Large intestine (tissue), 3 donors: Measurements from ENCODE around the gene P2RX3. TPM values are rescaled to one million over a fixed set of nuclear protein-coding genes. Genes with fewer than 3 reads are reported as not detected.

Source experiments
- DNase-seq, 2 donors: peaks; one replicate each; pipeline versions ENCODE4 v3.0.0 to v3.0.0-alpha.2; 2013
- H3K27ac ChIP-seq: one replicate; pipeline ENCODE4 v1.5.1; 2013; ENCODE audit warnings: low read length
- H3K27me3 ChIP-seq: 2 replicates; pipeline ENCODE4 v1.6.1; 2013; ENCODE audit warnings: low read length; ENCODE audit not compliant: control insufficient read depth, insufficient read depth
- H3K36me3 ChIP-seq: 2 replicates; pipeline ENCODE4 v1.6.1; 2013; ENCODE audit warnings: low read length; ENCODE audit not compliant: control insufficient read depth, insufficient read depth
- H3K4me1 ChIP-seq: one replicate; pipeline ENCODE4 v1.6.1; 2013; ENCODE audit warnings: low read length; ENCODE audit not compliant: control insufficient read depth, insufficient read depth
- H3K4me3 ChIP-seq: one replicate; pipeline ENCODE4 v1.5.1; 2013; ENCODE audit warnings: low read length
- H3K9me3 ChIP-seq: one replicate; pipeline ENCODE4 v1.6.1; 2013; ENCODE audit warnings: mild to moderate bottlenecking, low read depth, low read length, moderate library complexity; ENCODE audit not compliant: control insufficient read depth
- WGBS: methylation state at CpG from one replicate; pipeline ENCODE4 v1.1.5; 2013; ENCODE audit warnings: low lambda C conversion rate; ENCODE audit not compliant: insufficient coverage; 5-methylcytosine and 5-hydroxymethylcytosine counted together
- polyA plus RNA-seq: library from polyadenylated mRNA; unstranded; fragments of 120-200 nt; gene quantifications from one replicate; pipeline ENCODE4 v1.2.1, GENCODE V29; 2013

P2RX3 gene
- polyA plus RNA-seq, 1 donor = 2.1 TPM

DNA sequence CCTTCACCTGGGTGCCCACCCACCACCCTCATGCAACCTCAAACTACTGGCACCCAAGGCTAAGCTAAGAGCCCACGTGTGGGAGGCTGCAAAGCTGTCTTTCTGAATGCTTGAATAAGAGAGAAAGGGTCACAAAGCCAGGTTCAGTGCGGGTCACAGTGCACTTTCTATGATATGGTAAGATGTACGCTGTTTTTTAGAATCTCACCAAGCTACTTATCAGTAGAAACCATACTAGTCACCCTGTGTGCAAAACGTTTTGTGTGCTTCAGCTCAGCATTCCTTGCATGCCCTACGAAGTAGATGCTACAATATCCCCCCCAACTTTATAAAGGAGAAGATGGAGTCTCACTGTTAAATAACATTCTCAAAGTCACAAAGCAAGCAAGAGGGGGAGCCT lies 14.9 kb downstream of the P2RX3 start:
- H3K4me1 ChIP-seq = no peaks in the 10 kb centered on the region
- DNase-seq = no peak
- no peaks in the 10 kb centered on the region for H3K36me3 ChIP-seq

DNA sequence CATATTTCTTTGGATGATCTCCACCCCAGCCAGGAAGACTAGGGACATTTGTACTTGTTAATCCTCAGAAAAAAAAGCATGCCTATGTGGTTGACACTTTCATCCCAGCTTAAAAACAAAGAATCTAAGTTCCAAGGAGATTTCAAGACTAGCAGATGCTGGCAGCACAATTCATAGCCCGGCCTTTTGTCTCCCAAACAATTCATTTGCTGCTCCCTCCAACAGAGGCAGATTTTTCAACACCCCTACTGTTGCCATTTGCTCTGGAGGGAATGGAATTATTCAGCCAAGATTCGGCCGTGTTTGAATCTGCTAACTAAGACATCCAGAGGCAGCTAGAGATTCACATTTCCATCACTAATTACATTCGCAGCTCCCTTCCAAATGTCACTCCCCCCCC lies 15.3 kb downstream of the P2RX3 start:
- no peaks in the 10 kb centered on the region for H3K27me3 ChIP-seq
- H3K27ac ChIP-seq = no peak overlapping the region
- no peaks in the 10 kb centered on the region for H3K9me3 ChIP-seq
- H3K4me3 ChIP-seq = no peak overlapping the region
- no peaks in the 10 kb centered on the region for H3K36me3 ChIP-seq
- no CpG with 5 or more reads among the region's 4 CpGs for WGBS
- DNase-seq = no peak
- no peaks in the 10 kb centered on the region for H3K4me1 ChIP-seq

More for the DNA sequence above, 14.9 kb downstream of the P2RX3 start:
- H3K4me3 ChIP-seq = no peak overlapping the region
- no peak overlapping the region for H3K27ac ChIP-seq
- no CpG with 5 or more reads among the region's 5 CpGs for WGBS
- H3K27me3 ChIP-seq = no peaks in the 10 kb centered on the region
- H3K9me3 ChIP-seq = no peaks in the 10 kb centered on the region

DNA sequence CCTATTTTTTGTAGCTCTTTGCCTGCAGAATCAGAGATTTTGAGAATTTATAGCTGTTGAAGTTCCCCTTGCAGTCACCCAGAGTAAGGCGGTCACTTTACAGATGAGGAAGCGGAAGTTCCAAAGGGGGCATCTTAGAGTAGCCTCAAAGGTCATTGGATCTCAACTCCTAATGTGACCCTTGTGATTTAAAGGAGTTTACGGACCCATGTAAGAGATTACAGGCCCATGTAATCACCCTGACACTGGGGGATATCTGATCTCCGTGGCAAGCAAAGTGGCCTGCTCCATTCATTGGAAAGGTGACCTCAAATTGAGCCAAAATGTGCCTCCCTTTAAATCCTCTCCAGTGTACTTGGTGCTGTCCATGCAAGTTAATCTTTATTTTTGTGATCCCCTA lies 15.7 kb downstream of the P2RX3 start:
- H3K9me3 ChIP-seq = no peaks in the 10 kb centered on the region
- no peak for DNase-seq
- H3K36me3 ChIP-seq = no peaks in the 10 kb centered on the region
- WGBS = no CpG with 5 or more reads among the region's 4 CpGs
- no peak overlapping the region for H3K27ac ChIP-seq
- H3K4me1 ChIP-seq = no peaks in the 10 kb centered on the region
- no peaks in the 10 kb centered on the region for H3K27me3 ChIP-seq
- no peak overlapping the region for H3K4me3 ChIP-seq

DNA sequence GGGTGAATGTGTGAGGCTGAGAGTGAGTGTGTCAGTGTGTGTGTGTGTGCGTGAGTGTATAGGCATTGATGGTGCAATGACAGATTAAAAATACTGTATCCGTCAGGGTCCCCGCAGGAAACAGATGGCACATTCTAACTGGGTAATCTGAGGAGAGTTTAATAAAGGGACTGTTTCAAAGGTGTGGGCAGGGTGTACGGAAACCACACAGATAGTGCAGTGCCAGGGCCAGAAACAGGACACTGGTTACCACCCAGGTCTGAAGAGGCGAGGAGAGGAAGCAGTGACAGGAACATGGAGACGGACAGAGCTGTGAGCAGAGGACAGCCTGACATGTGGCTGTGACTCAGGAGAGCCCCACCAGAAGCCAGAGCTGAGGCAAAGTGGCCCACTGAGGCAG lies 16.5 kb downstream of the P2RX3 start:
- Histone ChIP-seq H3K36me3 (no peaks in the 10 kb centered on the region), H3K9me3 (no peaks in the 10 kb centered on the region), H3K4me3 (no peak overlapping the region), H3K27me3 (no peaks in the 10 kb centered on the region), H3K4me1 (no peaks in the 10 kb centered on the region), H3K27ac (no peak overlapping the region)
- DNase-seq = no peak
- WGBS = 75% methylated on average over 1 of the region's 6 CpGs

DNA sequence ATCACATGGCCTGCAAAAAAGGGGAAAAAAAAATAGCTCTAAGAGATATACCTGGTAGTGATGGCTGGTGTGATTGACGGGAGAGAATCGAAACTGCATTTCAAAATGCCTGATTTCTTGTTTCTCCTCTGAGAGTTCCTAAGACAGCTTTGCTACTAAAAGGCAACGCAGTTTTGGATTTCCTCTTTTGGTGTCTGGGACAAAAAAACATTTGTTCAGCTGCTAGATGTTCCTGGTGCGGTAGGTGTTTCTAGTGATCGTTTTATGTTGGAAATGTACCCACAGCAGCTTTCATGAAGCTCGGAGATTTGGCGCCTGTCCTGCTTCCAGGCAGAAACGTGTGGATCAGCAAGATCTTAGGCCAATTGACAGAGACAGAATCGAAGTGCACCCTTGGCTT lies 18.1 kb downstream of the P2RX3 start:
- Histone ChIP-seq H3K27me3 (no peaks in the 10 kb centered on the region), H3K4me1 (no peaks in the 10 kb centered on the region), H3K9me3 (no peaks in the 10 kb centered on the region), H3K4me3 (no peak overlapping the region), H3K27ac (no peak overlapping the region), H3K36me3 (no peaks in the 10 kb centered on the region)
- DNase-seq = no peak
- no CpG with 5 or more reads among the region's 9 CpGs for WGBS

DNA sequence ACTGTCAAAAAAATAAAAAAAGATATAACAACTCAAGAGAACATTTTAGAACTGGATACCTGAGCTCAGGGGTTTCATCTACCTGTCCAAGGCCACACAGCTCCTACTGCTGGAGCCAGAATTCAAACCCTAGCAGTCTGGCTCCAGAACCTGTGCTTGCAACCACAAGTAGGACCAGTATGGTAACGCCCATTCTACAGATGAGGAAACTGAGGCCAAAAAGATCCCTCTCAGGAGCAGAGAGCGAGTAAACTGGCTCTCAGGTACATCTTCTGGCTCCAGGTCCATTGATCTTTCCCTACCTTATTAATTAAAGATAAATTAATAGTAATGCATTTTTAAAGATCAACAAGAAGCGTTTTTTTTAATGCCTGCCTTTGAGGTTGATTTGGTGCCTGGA lies 19.2 kb downstream of the P2RX3 start:
- no peaks in the 10 kb centered on the region for H3K4me1 ChIP-seq
- no peak for DNase-seq
- H3K27ac ChIP-seq = no peak overlapping the region
- no peaks in the 10 kb centered on the region for H3K36me3 ChIP-seq
- no peaks in the 10 kb centered on the region for H3K9me3 ChIP-seq
- peaks cover 2% of the 10 kb centered on the region for H3K27me3 ChIP-seq
- WGBS = no CpG with 5 or more reads among the region's 3 CpGs
- H3K4me3 ChIP-seq = no peak overlapping the region

DNA sequence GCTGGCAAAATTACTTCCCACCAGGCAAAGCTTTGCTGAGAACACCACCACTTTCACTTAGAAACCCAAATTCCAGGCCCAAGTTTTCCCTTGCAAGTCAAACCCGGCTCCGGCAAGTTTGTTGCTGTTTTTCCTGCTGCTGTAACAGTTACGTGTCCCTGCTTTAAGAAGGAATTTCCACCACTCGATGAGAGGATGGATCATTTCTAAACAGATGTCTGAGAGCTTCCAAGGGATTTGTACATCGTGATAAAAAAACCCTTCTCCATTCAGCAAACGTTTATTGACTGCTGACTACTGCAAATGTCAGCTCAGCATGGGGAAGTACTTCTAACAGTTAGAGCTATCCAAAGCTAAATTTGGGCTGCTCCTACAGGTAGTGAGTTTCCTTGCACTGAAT lies 19.7 kb downstream of the P2RX3 start:
- H3K4me1 ChIP-seq = no peaks in the 10 kb centered on the region
- no peaks in the 10 kb centered on the region for H3K36me3 ChIP-seq
- WGBS = no CpG with 5 or more reads among the region's 6 CpGs
- DNase-seq = no peak
- H3K27me3 ChIP-seq = peaks cover 2% of the 10 kb centered on the region
- H3K4me3 ChIP-seq = no peak overlapping the region
- H3K9me3 ChIP-seq = no peaks in the 10 kb centered on the region
- no peak overlapping the region for H3K27ac ChIP-seq

DNA sequence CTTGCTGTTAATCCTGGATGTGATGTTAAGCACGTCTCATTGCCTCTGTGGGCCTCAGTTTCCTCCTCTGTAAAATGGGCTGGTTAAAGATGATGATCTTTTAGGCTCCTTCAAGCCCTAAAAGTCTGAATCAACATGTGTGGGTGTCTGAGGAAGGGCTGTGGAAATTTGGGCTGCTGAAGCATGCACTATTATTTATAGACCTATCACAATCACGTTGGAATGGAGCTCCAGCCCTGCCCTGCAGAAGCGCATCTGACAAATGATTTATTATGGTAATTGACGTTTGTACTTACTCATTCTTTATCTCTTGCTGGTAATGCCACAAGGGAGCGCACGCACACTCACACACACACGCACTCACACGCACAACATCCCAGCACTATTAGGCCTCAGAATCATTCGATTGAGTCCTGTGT lies 20.4 kb downstream of the P2RX3 start:
- Histone ChIP-seq H3K4me1 (no peaks in the 10 kb centered on the region), H3K4me3 (no peak overlapping the region), H3K27me3 (peaks cover 6% of the 10 kb centered on the region), H3K9me3 (no peaks in the 10 kb centered on the region), H3K27ac (no peak overlapping the region), H3K36me3 (no peaks in the 10 kb centered on the region)
- no CpG with 5 or more reads among the region's 9 CpGs for whole genome bisulfite sequencing
- DNase-seq = peak in 1 of 2 donors; percentile 30

DNA sequence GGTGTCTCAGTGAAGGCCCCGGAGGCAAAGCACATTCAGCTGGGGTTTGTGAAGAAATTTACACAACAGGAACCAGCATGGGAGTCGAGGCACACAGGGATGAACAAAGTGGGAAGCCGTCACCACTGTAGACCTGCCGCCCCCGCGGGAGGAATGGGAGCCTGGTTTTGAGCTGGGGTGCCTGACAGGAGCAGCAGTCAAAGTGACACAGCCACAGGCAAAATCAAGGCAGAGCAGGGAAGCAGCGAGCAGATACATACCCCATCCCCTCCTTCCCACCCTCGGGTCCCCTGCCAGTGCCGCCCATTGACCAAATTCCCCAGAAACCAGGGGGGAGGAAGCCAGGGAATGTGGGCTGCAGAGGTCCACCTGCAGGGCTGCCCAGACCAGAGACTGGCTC lies 20.8 kb downstream of the P2RX3 start:
- Histone ChIP-seq H3K27ac (no peak overlapping the region), H3K27me3 (peaks cover 8% of the 10 kb centered on the region), H3K4me1 (no peaks in the 10 kb centered on the region), H3K4me3 (no peak overlapping the region), H3K9me3 (no peaks in the 10 kb centered on the region), H3K36me3 (no peaks in the 10 kb centered on the region)
- no peak for DNase-seq
- WGBS = no CpG with 5 or more reads among the region's 9 CpGs

DNA sequence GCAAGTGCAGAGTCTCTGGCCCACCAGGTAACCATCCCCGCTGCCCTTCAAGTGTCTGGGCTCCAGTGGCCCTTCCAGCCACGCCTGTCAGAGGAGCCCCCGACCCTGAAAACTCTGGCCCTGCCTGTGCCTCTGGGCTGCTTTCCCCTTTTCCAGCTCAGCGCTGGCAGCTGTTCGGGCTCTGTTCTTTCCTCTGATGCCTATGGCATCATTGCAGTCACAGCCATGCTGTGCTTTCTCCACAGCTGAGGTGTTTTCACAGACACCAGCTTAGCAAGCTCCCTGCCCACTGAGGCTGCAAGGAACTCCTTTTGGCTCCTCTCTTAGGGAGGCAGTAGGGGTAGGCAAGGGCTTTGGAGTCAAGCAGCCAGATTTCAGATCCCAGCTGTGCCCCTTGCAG lies 21.2 kb downstream of the P2RX3 start:
- Histone ChIP-seq H3K9me3 (no peaks in the 10 kb centered on the region), H3K36me3 (no peaks in the 10 kb centered on the region), H3K4me3 (no peak overlapping the region), H3K27me3 (peaks cover 10% of the 10 kb centered on the region), H3K27ac (no peak overlapping the region), H3K4me1 (no peaks in the 10 kb centered on the region)
- no CpG with 5 or more reads among the region's 5 CpGs for WGBS
- no peak for DNase-seq

DNA sequence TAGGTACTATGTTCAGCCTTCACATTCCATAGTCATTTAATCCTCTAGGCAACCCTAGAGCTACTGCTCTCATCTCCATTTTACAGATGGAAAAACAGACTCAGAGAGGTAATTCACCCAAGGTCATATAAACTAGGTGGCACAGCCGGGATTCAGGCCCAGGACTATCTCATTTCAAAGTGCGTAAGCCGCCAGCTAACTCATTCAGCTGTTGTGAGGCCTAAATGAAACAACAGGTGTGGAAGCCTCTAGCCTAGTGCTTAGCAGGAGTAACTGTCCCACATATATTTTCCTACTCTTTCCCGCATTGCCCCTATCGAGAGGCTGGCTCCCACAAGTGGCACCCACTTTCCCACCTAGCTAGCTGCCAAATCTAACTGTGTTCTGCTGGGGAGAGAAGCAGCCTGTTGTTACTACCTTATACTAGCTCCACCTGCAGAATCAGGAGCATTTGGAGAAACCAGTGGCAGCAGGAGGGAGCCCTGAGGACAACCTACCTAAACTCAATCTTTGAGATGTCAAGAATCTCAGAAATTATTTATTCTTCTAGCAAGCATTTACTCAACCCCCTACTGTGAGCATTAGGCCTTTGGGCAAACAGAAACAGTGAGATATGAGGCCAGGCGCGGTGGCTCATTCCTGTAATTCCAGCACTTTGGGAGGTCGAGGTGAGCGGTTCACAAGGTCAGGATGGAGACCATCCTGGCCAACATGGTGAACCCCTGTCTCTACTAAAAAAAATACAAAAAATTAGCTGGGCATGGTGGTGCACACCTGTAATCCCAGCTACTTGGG lies 21.9 kb downstream of the P2RX3 start:
- no CpG with 5 or more reads among the region's 9 CpGs for WGBS
- H3K4me3 ChIP-seq = no peak overlapping the region
- H3K4me1 ChIP-seq = no peaks in the 10 kb centered on the region
- H3K36me3 ChIP-seq = no peaks in the 10 kb centered on the region
- H3K27me3 ChIP-seq = peaks cover 10% of the 10 kb centered on the region
- no peak for DNase-seq
- H3K27ac ChIP-seq = no peak overlapping the region
- no peaks in the 10 kb centered on the region for H3K9me3 ChIP-seq
